NCI-H187 treated with DMSO at 0.1 percent for 48 hours (cell line): ENCODE data around the gene DDX10.
"Not testable (repeated sequence)": the region's sequence is repeated elsewhere in the genome, so short reads cannot be mapped to it uniquely, and the experiment has no call there.

Experiments used
- DNase-seq: peaks from one replicate; lab custom pipeline; 2025; lab: John Stamatoyannopoulos, UW

Gene DDX10

GRCh38 chr11:108715239-108715638 is 50.4 kb downstream of the DDX10 start:
- no peak for DNase-seq

- no peak for DNase-seq
These were observed 53.6 kb downstream of the DDX10 start for GRCh38 chr11:108718466-108718865.

GRCh38 chr11:108724974-108725689 is 60.3 kb downstream of the DDX10 start:
- no peak for DNase-seq

GRCh38 chr11:108726077-108726800 is 61.4 kb downstream of the DDX10 start:
- DNase-seq = no peak

- DNase-seq = no peak
These were observed 62.8 kb downstream of the DDX10 start for GRCh38 chr11:108727665-108728064.

GRCh38 chr11:108729227-108729871 is 64.5 kb downstream of the DDX10 start:
- no peak for DNase-seq

- peak; percentile 21 for DNase-seq
These were observed 67.5 kb downstream of the DDX10 start for GRCh38 chr11:108732395-108732794.

GRCh38 chr11:108733479-108734116 is 68.7 kb downstream of the DDX10 start:
- no peak for DNase-seq

- DNase-seq = no peak
These were observed 69.4 kb downstream of the DDX10 start for GRCh38 chr11:108734283-108734682.

GRCh38 chr11:108734956-108735559 is 70.2 kb downstream of the DDX10 start:
- no peak for DNase-seq

GRCh38 chr11:108740132-108740531 is 75.3 kb downstream of the DDX10 start:
- not testable (repeated sequence) for DNase-seq

- DNase-seq = no peak
These were observed 79.0 kb downstream of the DDX10 start for GRCh38 chr11:108743851-108744250.

- no peak for DNase-seq
These were observed 84.1 kb downstream of the DDX10 start for GRCh38 chr11:108748968-108749367.

- DNase-seq = no peak
These were observed 86.6 kb downstream of the DDX10 start for GRCh38 chr11:108751444-108751843.

- no peak for DNase-seq
These were observed 87.5 kb downstream of the DDX10 start for GRCh38 chr11:108752297-108752751.

GRCh38 chr11:108754901-108755625 is 90.2 kb downstream of the DDX10 start:
- DNase-seq = no peak

GRCh38 chr11:108757630-108758029 is 92.8 kb downstream of the DDX10 start:
- DNase-seq = no peak

- DNase-seq = no peak
These were observed 93.6 kb downstream of the DDX10 start for GRCh38 chr11:108758458-108758857.

GRCh38 chr11:108766596-108767173 is 101.8 kb downstream of the DDX10 start:
- DNase-seq = no peak

- DNase-seq = no peak
These were observed 103.5 kb downstream of the DDX10 start for GRCh38 chr11:108768370-108768769.

- no peak for DNase-seq
These were observed 104.1 kb downstream of the DDX10 start for GRCh38 chr11:108768964-108769363.
